HG03103 (cell line): ENCODE data around the gene SLC1A6.
"Not testable (repeated sequence)": the region's sequence is repeated elsewhere in the genome, so short reads cannot be mapped to it uniquely, and the experiment has no call there.

ENCODE experiments used
- ATAC-seq: cut with Tn5 transposase; IDR thresholded peaks from one replicate; pipeline ENCODE4 v1.9.1; 2021; ENCODE audit warnings: low read depth; ENCODE audit not compliant: unreplicated experiment

The SLC1A6 gene

DNA sequence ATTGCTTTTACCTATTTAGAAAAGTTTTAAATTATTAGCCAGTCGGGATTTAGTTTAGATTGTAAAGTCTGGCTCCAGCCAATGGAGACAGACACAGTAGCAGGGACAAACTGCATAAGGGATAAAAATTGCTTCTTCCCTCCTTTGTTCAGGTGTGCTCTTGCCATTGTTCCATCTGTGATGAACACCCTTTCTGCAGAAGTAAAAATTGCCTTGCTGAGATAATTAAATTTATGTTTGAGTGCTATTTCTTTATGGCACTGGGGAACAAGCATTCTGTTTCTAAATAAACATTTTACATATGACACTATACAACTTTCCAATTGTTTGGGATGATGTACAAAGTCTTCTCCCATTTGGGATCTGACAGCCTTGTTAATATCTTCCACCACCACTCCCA, 20.4 kb downstream of the SLC1A6 start:
- no peak for ATAC-seq

GRCh38 chr19:14957464-14957863, 22.2 kb downstream of the SLC1A6 start:
- ATAC-seq: no peak

DNA sequence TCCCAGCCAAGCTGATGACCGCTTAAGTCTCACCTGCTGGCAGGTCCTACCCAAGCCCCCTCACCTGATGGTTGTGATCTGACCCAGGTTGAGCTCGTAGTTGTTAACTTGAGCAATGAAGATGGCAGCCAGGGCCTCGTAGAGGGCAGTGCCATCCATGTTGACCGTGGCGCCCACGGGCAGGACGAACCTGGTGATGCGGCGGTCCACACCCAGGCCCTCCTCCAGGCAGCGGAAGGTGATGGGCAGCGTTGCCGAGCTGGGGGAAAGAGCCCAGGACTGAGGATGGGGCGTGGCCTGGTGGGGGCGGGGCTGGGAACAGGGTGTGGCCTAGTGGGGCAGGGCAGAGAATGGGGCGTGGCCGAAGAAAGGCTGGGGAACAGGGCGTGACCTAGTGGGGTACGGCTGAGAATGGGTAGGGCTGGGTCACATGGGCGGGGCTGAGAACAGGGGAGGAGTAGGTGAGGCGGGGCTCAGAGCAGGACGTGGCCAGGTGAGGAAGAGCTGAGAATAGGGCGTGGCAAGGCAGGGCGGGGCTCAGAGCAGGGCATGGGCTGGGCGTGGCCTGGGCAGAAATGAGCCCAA, 25.5 kb downstream of the SLC1A6 start:
- no peak for ATAC-seq

DNA sequence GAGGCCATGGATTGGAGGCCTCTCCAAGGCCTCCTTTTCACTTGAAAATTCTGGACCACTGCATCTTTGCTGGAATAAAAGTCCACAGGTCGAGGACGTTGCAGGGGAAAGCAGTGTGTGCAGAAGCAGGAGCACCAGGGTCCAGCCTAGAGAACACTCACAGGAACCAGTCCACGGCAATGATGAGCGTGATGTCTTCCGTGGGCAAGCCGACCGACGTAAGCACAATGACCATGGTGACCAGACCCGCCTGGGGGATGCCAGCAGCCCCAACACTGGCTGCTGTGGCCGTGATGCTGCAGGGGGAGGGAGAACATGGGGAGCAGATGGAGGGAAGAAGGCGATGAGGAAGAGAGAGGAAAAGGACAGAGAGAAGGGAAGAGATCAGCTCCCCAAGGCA, 26.9 kb downstream of the SLC1A6 start:
- no peak for ATAC-seq

GRCh38 chr19:14950421-14950820, 29.2 kb downstream of the SLC1A6 start:
- ATAC-seq: no peak

DNA sequence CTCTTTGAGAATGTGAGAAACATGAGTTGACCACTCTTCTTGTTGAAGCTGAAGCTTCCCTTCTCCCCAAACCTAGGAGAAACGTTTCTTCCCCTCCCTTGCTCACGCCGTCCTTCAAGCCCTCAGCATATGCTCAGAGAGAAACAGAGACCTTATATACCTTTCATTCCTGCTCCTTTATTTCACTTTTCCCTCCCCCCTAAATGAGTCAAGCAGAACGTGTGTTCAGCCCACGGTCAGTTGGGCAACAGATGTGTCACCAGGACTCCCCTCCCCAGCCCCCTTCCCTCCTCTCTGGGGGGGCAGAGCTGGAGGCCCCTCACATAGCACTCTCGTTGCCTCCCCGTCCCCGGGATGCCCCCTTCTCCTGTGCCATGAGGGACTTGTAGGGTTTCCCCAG, 29.8 kb downstream of the SLC1A6 start:
- no peak for ATAC-seq

DNA sequence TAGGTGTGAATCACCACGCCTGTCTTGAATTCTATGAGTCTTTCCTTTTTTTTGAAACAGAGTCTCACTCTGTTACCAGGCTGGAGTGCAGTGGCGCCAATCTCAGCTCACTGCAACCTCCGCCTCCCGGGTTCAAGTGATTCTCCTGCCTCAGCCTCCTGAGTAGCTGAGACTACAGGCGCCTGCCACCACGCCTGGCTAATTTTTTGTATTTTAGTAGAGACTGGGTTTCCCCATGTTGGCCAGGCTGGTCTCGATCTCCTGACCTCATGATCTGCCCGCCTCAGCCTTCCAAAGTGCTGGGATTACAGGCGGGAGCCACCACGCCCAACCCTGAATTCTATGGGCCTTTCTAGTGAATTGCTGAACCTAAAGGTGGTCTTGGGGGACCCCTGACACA, 30.3 kb downstream of the SLC1A6 start:
- not testable (repeated sequence) for ATAC-seq

DNA sequence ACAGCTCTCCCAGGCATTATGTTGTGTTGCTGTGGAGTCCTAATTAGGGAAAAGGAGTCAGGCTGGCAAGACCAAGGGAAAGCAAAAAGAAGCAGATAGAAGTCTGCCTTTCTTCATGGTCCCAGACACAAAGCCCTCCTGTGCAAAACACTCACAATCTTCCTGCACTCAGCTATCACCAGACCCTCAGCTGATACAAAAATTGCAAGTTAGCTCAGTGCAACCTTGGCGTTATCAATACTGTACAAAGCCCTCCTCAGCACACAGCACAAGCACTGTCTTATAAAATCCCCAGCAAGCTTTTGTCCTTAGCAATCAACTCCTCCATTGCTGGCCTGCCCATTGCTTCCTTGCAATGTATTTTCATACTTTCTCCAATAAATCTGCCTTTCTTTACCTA, 35.2 kb downstream of the SLC1A6 start:
- ATAC-seq: no peak

GRCh38 chr19:14943601-14944000, 36.1 kb downstream of the SLC1A6 start:
- no peak for ATAC-seq

DNA sequence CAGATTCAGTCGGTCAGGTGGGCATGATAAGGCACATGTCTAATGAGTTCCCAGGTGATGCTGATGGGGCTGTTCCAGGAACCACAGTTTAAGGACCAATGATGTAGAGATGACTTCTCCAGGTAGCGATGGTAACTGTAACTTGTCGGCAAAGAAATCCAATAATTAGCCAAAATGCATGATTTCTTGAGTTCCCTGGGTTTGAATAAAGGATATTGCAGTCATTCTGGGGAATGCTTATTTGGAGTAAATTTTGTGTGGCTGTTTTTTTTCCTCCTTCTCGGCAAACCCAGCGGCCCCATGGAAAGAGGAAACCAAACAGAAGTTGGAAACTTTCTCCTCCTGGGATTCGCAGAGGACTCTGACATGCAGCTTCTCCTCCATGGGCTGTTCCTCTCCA, 38.5 kb downstream of the SLC1A6 start, which contains the start of gene OR7C2:
Gene OR7C2 (plus strand): TSS at position 301 of the 400 bp plus-strand sequence. CDS start 0 bp downstream, at position 301.
- ATAC-seq: no peak

- no peak for ATAC-seq
These were observed 39.4 kb downstream of the SLC1A6 start for GRCh38 chr19:14940266-14940665.

DNA sequence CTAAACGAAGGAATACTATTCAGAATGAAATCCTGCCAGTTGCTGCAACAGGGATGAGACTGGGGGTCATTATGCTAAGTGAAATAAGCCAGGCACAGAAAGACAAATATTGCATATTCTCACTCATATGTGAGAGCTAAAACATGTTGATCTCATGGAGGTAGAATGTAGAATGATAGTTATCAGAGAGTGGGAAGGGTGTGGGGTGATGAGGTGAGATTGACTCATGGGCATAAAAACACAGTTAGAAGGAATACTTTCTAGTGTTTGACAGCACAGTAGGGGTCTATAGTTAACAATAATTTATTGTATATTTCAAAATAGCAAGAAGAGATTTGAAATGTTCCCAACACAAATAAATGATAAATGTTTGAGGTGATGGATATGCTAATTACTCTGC, 46.2 kb downstream of the SLC1A6 start:
- ATAC-seq: no peak

GRCh38 chr19:14916848-14917247, 62.8 kb downstream of the SLC1A6 start:
- ATAC-seq: no peak

- ATAC-seq: no peak
These were observed 64.5 kb downstream of the SLC1A6 start for GRCh38 chr19:14915116-14915515.

DNA sequence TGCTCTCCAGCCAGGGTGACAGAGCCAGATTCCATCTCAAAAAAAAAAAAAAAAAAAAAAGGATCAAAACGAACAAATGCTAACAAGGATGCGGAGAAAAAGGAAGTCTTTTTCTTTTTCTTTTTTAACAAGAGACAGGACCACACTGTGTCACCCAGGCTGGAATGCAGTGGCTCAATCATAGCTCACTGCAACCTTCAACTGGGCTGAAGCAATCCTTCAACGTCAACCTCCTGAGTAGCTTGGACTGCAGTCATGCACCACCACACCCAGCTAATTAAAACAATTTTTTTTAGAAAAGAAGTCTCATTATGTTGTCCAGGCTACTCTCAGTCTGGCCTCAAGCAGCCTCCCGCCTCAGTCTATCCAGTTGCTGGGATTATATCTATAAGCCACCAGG, 73.0 kb downstream of the SLC1A6 start:
- no peak for ATAC-seq

GRCh38 chr19:14901675-14902260, 77.9 kb downstream of the SLC1A6 start:
- no peak for ATAC-seq
